Measurements from ENCODE around the gene LAMTOR3. TPM values are rescaled to one million over a fixed set of nuclear protein-coding genes. Genes with fewer than 3 reads are reported as not detected.

LAMTOR3 gene
- total RNA-seq, 1 donor from 2014 or later, result 29.8 TPM

GRCh38 chr4:99863804-99864203, 30.4 kb downstream of the LAMTOR3 start:
- intact Hi-C loops (cut with micrococcal nuclease), result no loop called here

- intact Hi-C loops (cut with micrococcal nuclease), result no loop called here
Observed at GRCh38 chr4:99861120-99861905, 32.9 kb downstream of the LAMTOR3 start.

GRCh38 chr4:99860521-99860920, 33.7 kb downstream of the LAMTOR3 start:
- intact Hi-C loops (cut with micrococcal nuclease), result no loop called here

DNA sequence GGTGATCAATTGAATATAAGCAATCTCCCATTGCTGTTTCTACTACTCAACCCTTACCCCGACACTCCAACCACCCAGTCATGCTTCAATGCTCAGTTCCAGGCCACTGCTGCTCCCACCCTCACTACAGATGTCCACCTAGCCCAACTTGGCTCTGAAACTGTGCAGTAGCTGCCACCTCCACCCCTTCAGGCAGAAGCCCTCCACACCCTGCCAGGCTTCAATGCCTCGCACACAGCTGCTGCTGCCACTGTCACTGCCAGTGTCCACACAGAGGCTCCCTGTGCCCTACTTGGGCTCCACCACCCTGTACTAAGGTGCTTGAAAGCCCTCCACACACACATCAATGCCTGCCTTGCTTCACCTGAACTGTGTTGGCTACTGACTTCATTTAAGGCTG, 34.6 kb downstream of the LAMTOR3 start:
- intact Hi-C loops (cut with micrococcal nuclease), result no loop called here

DNA sequence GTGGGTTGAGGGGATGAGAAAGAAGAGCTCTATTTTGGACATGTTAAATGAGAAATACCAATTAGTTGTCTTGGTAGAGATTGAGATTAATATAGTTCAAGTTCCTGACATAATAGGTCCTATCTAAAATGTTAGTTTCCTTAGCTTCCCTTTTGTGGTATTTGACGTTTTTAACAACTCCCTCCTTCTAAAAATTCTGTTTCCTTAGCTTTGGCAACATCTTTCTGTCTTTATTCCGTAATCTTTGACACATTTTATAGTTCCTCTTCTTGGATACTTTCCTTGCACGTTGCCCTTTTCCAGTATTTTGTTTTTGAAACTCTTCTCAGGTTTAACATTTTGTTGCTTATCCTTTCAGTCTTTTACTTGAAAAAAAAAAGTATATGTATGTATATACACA, 36.9 kb downstream of the LAMTOR3 start:
- intact Hi-C loops (cut with micrococcal nuclease), result no loop called here

GRCh38 chr4:99856166-99856565, 38.1 kb downstream of the LAMTOR3 start:
- intact Hi-C loops (cut with micrococcal nuclease), result loop anchor here (1.0 kb wide), 1 partner anchor 93 kb away; no protein-coding TSS in a partner anchor

- intact Hi-C loops (cut with micrococcal nuclease), result loop anchor here (1.0 kb wide), 2 partner anchors 8 to 94 kb away; no protein-coding TSS in a partner anchor
Observed at GRCh38 chr4:99855678-99856077, 38.5 kb downstream of the LAMTOR3 start.

GRCh38 chr4:99853999-99854398, 40.2 kb downstream of the LAMTOR3 start:
- intact Hi-C loops (cut with micrococcal nuclease), result loop anchor here (5.0 kb wide), 1 partner anchor 38 kb away; the partner anchor contains the start of gene LAMTOR3

GRCh38 chr4:99853190-99853589, 41.0 kb downstream of the LAMTOR3 start:
- intact Hi-C loops (cut with micrococcal nuclease), result loop anchor here (5.0 kb wide), 1 partner anchor 39 kb away; the partner anchor contains the start of gene LAMTOR3

DNA sequence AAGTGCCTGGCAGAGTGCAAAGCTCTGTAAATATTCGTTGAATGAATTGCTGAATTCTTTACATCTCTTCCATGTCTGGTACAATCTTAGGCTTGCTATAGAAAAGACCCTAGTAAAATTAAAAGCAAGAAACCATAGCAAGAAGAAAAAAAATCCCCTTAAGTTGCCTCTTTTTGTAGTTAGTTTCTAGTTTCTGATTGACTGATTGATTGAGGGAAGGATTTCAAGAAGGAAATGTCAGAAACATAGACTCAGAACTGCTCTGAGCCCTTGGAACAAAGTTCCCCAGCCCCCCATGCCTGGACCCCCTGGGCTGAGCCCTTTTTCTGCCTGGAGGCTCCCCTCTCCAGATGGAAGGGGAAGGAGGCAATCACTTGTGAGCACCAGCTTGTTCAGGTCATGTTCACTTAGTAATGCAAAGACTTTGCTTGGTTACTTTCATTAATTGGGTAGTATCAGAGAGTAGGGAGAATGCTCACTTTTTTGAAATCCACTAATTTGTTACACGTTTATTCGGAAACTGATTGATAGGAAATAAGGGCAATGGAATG, 42.0 kb downstream of the LAMTOR3 start:
- intact Hi-C loops (cut with micrococcal nuclease), result loop anchor here (5.0 kb wide), 1 partner anchor 40 kb away; the partner anchor contains the start of gene LAMTOR3

DNA sequence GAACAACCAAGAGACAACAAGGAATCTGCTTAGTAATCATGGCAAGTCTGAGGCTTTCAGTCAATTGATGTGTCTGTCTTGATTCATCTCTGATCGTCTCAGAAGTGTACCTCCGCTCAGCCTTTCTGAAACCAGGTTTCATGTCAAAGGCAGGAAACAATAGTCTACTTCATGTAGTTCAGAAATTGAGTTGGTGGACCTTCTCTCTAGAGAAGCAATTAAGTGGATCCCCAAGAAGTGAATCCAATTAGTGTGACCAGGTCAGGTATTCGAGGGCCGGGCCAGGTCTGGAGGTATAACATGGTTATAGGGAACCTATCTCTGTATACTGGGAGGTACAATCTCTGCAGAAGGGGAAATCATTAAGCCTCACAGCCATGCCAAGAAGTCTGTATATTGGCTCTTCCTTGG, 45.6 kb downstream of the LAMTOR3 start:
- intact Hi-C loops (cut with micrococcal nuclease), result no loop called here

GRCh38 chr4:99847362-99847976, 46.8 kb downstream of the LAMTOR3 start:
- intact Hi-C loops (cut with micrococcal nuclease), result loop anchor here (1.0 kb wide), 2 partner anchors 8 to 31 kb away; partner anchors contain the start of gene DAPP1

DNA sequence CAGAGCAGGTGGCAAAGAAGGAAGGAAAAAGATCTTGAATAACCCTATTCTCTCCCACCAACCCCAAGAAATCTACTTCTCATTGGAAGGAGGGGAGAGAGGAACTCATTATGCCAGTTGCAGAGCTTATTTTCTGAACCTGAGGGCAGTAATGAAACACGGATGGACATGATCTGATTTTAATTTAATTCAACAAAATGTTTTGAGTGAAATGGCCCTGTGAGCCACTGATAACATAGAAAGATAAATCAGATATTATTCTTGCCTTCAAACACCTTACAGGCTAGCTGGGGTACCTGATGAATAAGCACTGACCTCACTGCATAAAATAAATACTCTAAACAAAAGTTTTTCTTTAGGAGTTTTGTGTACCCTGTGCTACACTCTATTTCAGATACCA, 47.3 kb downstream of the LAMTOR3 start:
- intact Hi-C loops (cut with micrococcal nuclease), result loop anchor here (1.0 kb wide), 2 partner anchors 8 to 31 kb away; partner anchors contain the start of gene DAPP1

- intact Hi-C loops (cut with micrococcal nuclease), result no loop called here
Observed at GRCh38 chr4:99845708-99846469, 48.3 kb downstream of the LAMTOR3 start.

DNA sequence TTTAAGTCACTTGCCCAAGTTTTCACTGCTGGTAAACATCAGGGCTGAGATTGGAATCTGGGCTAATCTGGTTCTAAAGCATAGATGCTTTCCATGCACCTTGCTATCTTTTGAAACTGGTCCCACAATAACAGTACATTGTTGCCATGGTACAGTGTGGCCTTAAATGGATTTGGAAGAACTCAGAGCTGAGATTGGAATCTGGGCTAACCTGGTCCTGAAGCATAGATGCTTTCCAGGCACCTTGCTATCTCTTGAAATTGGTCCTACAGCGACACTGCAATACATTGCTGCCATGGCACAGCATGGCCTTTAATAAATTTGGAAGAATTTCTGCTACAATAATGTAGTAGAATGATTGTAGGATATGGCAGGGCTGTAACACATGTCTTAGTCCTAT, 49.0 kb downstream of the LAMTOR3 start:
- intact Hi-C loops (cut with micrococcal nuclease), result no loop called here

- intact Hi-C loops (cut with micrococcal nuclease), result no loop called here
Observed at GRCh38 chr4:99844048-99844447, 50.2 kb downstream of the LAMTOR3 start.

DNA sequence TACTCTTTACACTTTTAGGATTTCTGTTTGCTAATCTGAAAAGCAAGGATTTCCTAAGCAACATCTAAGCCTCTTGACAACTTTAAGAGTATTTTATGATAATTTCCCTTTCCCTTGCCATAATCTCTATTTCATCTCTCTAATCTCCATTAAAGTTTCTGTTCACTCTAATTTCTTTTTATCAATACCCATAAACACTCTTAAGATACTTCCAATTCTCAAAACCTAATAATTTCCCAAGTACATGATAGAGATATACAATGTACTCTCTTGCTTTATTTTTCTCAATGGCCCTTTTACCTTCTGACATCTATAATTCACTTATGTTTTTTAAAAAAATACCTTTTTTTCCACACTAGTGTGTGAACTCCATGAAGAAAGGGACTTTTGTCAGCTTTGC, 50.8 kb downstream of the LAMTOR3 start:
- intact Hi-C loops (cut with micrococcal nuclease), result no loop called here

DNA sequence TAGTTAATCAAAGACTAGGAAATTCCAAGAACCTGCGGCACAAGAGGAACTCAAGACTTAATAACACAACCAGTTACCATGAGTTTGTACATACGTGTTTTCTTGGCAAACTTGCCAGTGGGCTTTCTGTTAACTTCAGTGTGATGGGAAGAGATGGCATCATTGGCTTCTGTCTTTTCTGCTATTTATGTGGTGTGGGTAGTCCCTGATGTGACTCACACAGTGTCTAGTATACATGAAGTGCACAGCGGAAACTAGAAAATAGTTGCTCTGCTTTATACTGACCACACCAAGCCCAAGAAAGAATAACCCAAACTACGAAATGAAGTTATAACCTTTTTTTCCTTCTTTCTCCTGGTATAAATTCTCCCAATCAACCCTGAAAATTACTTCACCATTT, 53.1 kb downstream of the LAMTOR3 start:
- intact Hi-C loops (cut with micrococcal nuclease), result no loop called here

GRCh38 chr4:99838927-99839326, 55.3 kb downstream of the LAMTOR3 start:
- intact Hi-C loops (cut with micrococcal nuclease), result no loop called here

- intact Hi-C loops (cut with micrococcal nuclease), result no loop called here
Observed at GRCh38 chr4:99835942-99836341, 58.3 kb downstream of the LAMTOR3 start.

GRCh38 chr4:99834569-99834968, 59.7 kb downstream of the LAMTOR3 start:
- intact Hi-C loops (cut with micrococcal nuclease), result no loop called here

Measured in T-helper 2 cell treated with Interferon-gamma antibody and Interleukin-4, amounts not matched to agents 100 ng/mL and 5 ng/mL, for 36 hours (primary cell).